GM06990 (cell line): Measurements from ENCODE around the gene COA1.

Source experiments
- DNase-seq: peaks from one replicate; pipeline ENCODE4 v3.0.0-alpha.2; 2011; ENCODE audit not compliant: insufficient read length; ENCODE audit errors: extremely low read depth
- H3K27me3 ChIP-seq: replicated peaks from 2 replicates; pipeline ENCODE4 v1.6.0; 2011; ENCODE audit warnings: low read length; ENCODE audit not compliant: control insufficient read depth, insufficient read depth
- H3K36me3 ChIP-seq: 2 replicates; pipeline ENCODE4 v1.5.1; 2011; ENCODE audit warnings: low read length; ENCODE audit not compliant: control insufficient read depth, insufficient read depth
- H3K4me3 ChIP-seq: replicated peaks from 2 replicates; pipeline ENCODE4 v1.5.1; 2011; ENCODE audit warnings: low read depth, mild to moderate bottlenecking, control low read depth, low read length
- CTCF ChIP-seq: IDR thresholded peaks from 2 replicates; pipeline ENCODE4 v1.5.1; 2011; ENCODE audit warnings: low read length, control low read depth, mild to moderate bottlenecking, inconsistent platforms; ENCODE audit not compliant: insufficient read depth, poor library complexity, severe bottlenecking

Gene COA1

DNA sequence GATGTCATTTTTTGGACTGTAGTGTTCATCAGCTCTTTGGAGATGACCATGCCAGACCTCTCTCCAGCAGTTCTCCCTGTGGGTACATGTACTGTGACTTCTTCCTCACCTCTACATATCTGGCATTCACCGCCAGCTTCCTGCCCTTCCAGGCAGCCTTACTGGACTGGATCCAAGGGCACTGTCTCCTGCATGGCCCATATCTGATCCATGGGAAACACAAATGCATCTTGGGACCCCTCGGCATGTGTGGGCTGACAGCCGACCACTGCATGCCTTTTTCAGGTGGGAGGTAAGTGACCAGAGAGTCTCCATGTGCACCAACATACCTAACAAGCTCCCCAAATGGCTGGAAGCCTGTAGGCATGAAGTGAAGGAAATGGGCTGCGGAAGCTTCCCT lies 25.3 kb upstream of the COA1 start:
- Histone ChIP-seq H3K4me3 (no peak overlapping the region), H3K36me3 (no peaks in the 10 kb centered on the region), H3K27me3 (no peaks in the 10 kb centered on the region)
- TF ChIP-seq CTCF = no peak
- no peak for DNase-seq

DNA sequence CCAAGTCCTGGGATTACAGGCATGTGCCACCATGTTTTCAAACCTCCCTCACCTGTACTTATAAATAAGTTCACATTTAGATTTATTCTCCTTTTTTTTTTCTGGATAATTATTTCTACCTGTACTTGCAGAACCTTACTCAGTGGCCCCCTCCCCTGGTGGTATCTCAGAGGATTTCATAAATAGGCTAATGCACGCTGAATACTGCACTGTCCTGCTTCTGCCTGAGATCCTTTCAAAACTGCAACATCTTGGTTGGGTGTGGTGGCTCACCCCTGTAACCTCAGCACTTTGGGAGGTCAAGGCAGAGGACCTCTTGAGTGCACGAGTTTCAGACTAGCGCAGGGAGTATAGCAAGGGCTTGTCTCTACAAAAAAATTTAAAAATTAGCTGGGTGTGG lies 24.5 kb upstream of the COA1 start:
- H3K4me3 ChIP-seq = no peak overlapping the region
- no peaks in the 10 kb centered on the region for H3K36me3 ChIP-seq
- DNase-seq = no peak
- no peak for TF ChIP-seq CTCF
- no peaks in the 10 kb centered on the region for H3K27me3 ChIP-seq

- Histone ChIP-seq H3K36me3 (no peaks in the 10 kb centered on the region), H3K27me3 (no peaks in the 10 kb centered on the region), H3K4me3 (no peak overlapping the region)
- TF ChIP-seq CTCF = no peak
- DNase-seq = no peak
These were observed 24.0 kb upstream of the COA1 start for GRCh38 chr7:43753271-43753810.

GRCh38 chr7:43752411-43752810 lies 23.1 kb upstream of the COA1 start:
- TF ChIP-seq CTCF = no peak
- no peaks in the 10 kb centered on the region for H3K36me3 ChIP-seq

DNA sequence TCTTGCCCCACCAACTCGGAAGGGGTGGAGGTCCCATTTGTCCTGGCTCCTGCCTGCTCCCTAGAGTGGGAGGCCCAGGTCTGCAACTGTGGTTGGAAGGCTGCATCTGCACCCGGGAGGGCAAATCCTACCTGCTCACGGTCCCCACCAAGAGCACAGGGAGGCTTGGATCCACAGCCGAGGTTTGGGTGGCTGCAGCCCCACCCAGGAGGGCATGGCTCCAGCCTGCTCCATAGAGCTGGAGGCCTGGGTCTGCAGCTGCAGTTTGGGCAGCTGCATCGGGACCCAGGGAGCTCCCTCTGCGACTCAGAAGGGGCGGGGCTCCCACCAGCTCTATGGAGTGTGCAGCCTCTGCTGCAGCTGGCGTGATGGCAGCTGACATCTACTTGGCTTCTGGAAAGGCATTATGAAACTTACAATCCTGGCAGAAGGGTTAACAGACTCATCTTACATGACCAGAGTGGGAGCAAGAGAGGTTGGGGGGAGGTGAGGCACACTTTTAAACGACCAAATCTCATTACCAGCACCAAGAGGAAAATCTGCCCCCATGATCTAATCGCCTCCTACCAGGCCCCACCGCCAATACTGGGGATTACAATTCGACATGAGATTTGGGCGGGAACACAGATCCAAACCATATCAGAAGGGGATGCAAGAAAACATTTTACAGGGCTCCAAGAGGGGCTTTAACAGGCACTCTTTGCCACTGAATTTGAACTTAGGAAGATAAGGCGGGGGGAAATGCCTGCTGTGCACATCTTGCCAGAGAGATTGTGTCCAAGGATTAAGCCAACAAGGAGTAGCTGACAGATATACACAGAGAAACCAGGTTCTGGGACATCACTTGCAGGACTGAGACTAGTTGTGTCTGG lies 20.9 kb upstream of the COA1 start:
- Histone ChIP-seq H3K36me3 (no peaks in the 10 kb centered on the region), H3K27me3 (no peaks in the 10 kb centered on the region), H3K4me3 (no peak overlapping the region)
- TF ChIP-seq CTCF = no peak
- no peak for DNase-seq

More at GRCh38 chr7:43752411-43752810, 23.1 kb upstream of the COA1 start:
- no peak for DNase-seq
- H3K27me3 ChIP-seq = no peaks in the 10 kb centered on the region
- no peak overlapping the region for H3K4me3 ChIP-seq
